ENCODE results near the gene IFIH1. TPM values are rescaled to one million over a fixed set of nuclear protein-coding genes. Genes with fewer than 3 reads are reported as not detected.

IFIH1 gene
- total and polyA plus RNA-seq, 12 donors: 7.8 to 25.6 (median 15.2) TPM

GRCh38 chr2:162243715-162244114 lies 74.8 kb downstream of the IFIH1 start:
- Histone ChIP-seq H3K27me3 (no peaks in the 10 kb centered on the region), H3K36me3 (replicated peaks in 1 of 2) (no peaks in the 10 kb centered on the region), H3K9me3 (replicated peaks in 1 of 3) (no peaks in the 10 kb centered on the region), H3K27ac (no peak overlapping the region), H3K4me1 (replicated peaks in 1 of 2) (peaks cover 0 to 6% of the 10 kb centered on the region in 2 donors), H3K4me3 (peak overlapping the region in 1 of 4 donors; percentile 2)
- intact Hi-C loops (cut with DNase I): no loop called here
- no peak for DNase-seq
- TF ChIP-seq, protein P1, sequence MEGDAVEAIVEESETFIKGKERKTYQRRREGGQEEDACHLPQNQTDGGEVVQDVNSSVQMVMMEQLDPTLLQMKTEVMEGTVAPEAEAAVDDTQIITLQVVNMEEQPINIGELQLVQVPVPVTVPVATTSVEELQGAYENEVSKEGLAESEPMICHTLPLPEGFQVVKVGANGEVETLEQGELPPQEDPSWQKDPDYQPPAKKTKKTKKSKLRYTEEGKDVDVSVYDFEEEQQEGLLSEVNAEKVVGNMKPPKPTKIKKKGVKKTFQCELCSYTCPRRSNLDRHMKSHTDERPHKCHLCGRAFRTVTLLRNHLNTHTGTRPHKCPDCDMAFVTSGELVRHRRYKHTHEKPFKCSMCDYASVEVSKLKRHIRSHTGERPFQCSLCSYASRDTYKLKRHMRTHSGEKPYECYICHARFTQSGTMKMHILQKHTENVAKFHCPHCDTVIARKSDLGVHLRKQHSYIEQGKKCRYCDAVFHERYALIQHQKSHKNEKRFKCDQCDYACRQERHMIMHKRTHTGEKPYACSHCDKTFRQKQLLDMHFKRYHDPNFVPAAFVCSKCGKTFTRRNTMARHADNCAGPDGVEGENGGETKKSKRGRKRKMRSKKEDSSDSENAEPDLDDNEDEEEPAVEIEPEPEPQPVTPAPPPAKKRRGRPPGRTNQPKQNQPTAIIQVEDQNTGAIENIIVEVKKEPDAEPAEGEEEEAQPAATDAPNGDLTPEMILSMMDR (IDR thresholded peaks at IDR 0.05): no peak
- no peak for TF ChIP-seq POLR2A (IDR thresholded peaks at IDR 0.05)
- 75 to 83% (median 78%) methylated on average over 1 of the region's 1 CpG for WGBS, 4 donors

DNA sequence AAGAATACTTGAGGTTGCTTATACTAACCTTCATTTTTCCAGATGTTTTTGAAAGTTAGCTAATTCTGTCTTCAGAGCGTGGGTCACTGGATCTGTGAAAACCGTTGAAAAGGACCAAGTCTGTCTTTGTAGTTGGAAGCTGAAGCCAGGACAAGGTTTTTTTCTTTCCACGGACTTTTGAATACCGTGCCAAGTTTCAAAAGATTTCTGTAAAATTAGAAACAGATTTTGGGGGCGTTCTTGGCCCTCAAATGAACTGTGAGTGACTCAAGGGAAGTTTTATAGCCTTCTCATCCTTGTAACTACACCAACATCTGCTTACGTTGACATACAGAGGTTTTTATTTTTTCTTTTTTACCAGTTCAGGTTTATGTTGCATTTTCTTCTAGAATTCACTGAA lies 75.2 kb downstream of the IFIH1 start, which contains the start of gene FAP:
Gene FAP, minus strand, starts transcription at position 152 of the 400 bp plus-strand sequence. Its CDS starts 118 bp downstream, at position 34.
- intact Hi-C loops (cut with DNase I): no loop called here
- 21 to 32% (median 28%) methylated on average over 6 of the region's 6 CpGs for WGBS, 4 donors
- no peaks in the 10 kb centered on the region for H3K36me3 ChIP-seq (replicated peaks in 1 of 2)
- no peak for TF ChIP-seq POLR2A (IDR thresholded peaks at IDR 0.05)
- TF ChIP-seq, protein P1 (IDR thresholded peaks at IDR 0.05): no peak
- H3K4me3 ChIP-seq: peak within 1 kb of the TSS in 1 of 4 donors; percentile 2
- no peak within 1 kb of the TSS for H3K27ac ChIP-seq
- DNase-seq: no peak
- H3K9me3 ChIP-seq (replicated peaks in 1 of 3): no peaks in the 10 kb centered on the region
- no peaks in the 10 kb centered on the region for H3K27me3 ChIP-seq
- peaks cover 0 to 6% of the 10 kb centered on the region in 2 donors for H3K4me1 ChIP-seq (replicated peaks in 1 of 2)

- H3K4me1 ChIP-seq (replicated peaks in 1 of 2): peaks cover 0 to 6% of the 10 kb centered on the region in 2 donors
- H3K9me3 ChIP-seq (replicated peaks in 1 of 3): no peaks in the 10 kb centered on the region
- no peaks in the 10 kb centered on the region for H3K36me3 ChIP-seq (replicated peaks in 1 of 2)
- TF ChIP-seq, protein P1 (IDR thresholded peaks at IDR 0.05): no peak
- TF ChIP-seq POLR2A (IDR thresholded peaks at IDR 0.05): no peak
- no peaks in the 10 kb centered on the region for H3K27me3 ChIP-seq
- peak overlapping the region in 1 of 4 donors; percentile 2 for H3K4me3 ChIP-seq
- intact Hi-C loops (cut with DNase I): no loop called here
- DNase-seq: no peak
- 39 to 47% (median 44%) methylated on average over 5 of the region's 5 CpGs for WGBS, 4 donors
- no peak overlapping the region for H3K27ac ChIP-seq
Measured at GRCh38 chr2:162242586-162243280, 75.8 kb downstream of the IFIH1 start.

DNA sequence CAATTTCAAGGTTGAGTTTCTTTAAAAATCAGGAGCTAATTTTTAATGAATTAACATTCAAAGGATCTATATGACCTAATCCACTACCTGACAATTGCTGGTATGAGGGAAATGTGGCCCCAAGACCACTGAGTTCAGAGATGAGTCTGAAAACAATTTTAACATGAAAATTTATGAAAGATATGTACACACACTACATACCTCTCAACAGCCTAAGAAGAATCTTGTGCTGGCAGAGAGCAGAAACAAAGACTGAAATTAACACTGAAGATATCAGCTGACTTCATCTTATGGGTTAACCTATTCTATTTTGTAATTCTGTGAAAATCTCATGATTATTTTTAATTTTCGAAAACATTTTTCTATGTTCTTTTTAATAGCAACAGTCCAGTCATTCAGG lies 76.9 kb downstream of the IFIH1 start:
- intact Hi-C loops (cut with DNase I): no loop called here
- no peak overlapping the region for H3K4me3 ChIP-seq
- H3K36me3 ChIP-seq (replicated peaks in 1 of 2): no peaks in the 10 kb centered on the region
- no peak for TF ChIP-seq POLR2A (IDR thresholded peaks at IDR 0.05)
- TF ChIP-seq, protein P1 (IDR thresholded peaks at IDR 0.05): no peak
- WGBS, 4 donors: 74 to 86% (median 79%) methylated on average over 1 of the region's 1 CpG
- no peak overlapping the region for H3K27ac ChIP-seq
- H3K4me1 ChIP-seq (replicated peaks in 1 of 2): peaks cover 0 to 6% of the 10 kb centered on the region in 2 donors
- DNase-seq: no peak
- no peaks in the 10 kb centered on the region for H3K27me3 ChIP-seq
- H3K9me3 ChIP-seq (replicated peaks in 1 of 3): no peaks in the 10 kb centered on the region
